ENCODE results near the gene TCP10L.
"Not testable (repeated sequence)": the region's sequence is repeated elsewhere in the genome, so short reads cannot be mapped to it uniquely, and the experiment has no call there.

Gene TCP10L

GRCh38 chr21:32584472-32584871, 851 bp downstream of the TCP10L start:
- no peak for DNase-seq

DNA sequence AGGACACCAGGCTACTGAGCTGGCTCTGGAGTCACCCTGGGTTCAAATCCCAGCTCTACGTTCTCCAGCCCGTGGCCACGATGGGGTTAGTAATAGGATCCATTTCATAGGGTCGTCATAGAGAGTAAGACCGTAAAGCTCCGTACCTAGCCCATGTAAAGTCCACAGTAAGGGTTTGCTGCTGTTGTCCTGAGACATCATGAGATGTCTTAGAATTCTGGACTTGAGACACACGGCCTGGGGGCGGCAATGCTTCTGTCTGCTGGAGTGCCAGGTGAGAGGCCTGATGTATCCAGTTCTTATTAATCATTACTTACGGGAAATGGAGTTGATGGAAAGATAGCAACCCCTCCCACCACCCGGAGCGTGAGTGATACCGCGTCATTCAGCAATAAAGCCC, 3.6 kb downstream of the TCP10L start:
- DNase-seq: no peak

DNA sequence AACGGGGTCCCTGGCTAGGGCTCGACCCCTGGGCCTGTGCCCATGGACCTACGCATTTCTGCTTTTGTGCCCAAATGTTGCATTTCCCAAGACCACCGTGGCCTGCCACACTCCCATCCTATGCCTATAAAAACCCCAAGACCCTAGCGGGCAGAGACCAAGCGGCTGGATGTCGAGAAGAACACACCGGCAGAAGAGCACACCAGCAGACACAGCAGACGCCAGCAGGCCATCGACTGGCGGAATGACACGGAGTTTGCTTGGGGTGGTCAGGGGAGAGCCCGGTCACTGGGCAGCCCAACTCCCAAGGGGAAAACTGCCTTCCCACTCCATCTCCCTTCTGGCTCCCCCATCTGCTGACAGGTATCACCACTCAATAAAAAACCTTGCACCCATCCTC, 4.4 kb downstream of the TCP10L start:
- no peak for DNase-seq

DNA sequence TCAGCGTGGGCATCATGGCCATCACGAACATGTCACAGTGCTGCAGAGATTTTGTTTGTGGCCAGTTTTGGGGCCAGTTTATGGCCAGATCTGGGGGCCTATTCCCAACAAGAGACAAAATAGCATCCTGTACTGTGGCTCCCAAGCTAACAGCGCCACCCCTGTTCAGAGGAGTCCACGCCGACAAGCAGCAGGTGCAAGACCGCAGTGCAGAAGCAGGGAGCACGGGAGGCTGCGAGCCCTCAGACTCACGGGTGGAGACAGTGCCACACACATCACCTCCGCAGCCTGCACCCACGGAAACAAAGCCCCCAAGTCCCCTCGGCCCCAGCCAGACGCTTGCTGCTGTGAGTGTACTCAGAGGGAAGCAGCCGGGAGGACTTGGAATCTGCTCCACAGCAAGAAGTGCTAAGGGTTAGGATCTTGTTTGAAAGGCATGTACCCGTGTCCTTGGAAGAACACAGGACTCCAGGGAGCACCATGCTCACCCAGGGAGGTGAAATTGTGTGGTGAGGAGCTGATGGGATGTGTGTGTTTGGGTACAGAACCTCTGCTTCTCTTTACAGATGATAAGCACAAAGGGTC, 7.1 kb downstream of the TCP10L start:
- DNase-seq: peak in 1 of 2 donors; percentile 10

DNA sequence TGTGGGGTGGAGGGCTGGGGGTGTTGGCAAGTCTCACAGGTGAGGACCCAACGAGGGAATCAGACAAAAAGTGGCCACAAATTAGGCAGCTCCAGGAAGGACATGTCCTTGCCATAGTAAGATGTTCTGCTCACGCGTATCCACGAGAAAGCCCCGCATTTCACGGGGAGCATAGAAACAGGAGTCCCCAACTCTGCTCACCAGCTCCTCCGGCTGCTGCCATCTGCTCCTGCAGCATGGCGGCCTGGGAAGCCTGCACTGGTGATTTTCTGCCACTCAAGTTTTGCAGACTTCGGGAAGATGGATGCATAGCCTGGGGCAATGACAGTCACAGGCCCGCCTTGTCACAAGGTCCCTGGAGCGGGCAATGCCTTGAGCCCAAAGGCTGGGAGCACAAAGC, 9.3 kb downstream of the TCP10L start:
- DNase-seq: no peak

- no peak for DNase-seq
Observed at GRCh38 chr21:32574946-32575925, 10.1 kb downstream of the TCP10L start.

- no peak for DNase-seq
Observed at GRCh38 chr21:32572574-32573420, 12.5 kb downstream of the TCP10L start.

DNA sequence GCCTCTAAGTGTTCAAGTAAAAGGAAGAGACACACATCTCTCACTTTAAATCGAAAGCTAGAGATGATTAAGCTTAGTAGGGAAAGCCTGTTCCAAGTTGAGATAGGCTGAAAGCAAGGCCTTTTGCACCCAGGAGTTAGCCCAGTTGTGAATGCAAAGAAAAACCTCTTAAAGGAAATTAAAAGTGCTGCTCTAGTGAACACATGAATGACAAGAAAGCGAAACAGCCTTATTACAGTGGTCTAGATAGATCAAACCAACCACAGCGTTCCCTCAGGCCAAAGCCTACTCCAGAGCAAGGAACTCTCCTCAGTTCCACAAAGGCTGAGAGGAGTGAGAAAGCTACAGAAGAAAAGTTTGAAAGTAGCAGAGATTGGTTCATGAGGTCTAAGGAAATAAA, 14.9 kb downstream of the TCP10L start:
- DNase-seq: no peak

GRCh38 chr21:32569261-32570230, 15.8 kb downstream of the TCP10L start:
- DNase-seq: peak; percentile 75 to 83

- no peak for DNase-seq
Observed at GRCh38 chr21:32567626-32568025, 17.7 kb downstream of the TCP10L start.

GRCh38 chr21:32566741-32567389, 18.5 kb downstream of the TCP10L start:
- no peak for DNase-seq

GRCh38 chr21:32565856-32566465, 19.4 kb downstream of the TCP10L start:
- no peak for DNase-seq

DNA sequence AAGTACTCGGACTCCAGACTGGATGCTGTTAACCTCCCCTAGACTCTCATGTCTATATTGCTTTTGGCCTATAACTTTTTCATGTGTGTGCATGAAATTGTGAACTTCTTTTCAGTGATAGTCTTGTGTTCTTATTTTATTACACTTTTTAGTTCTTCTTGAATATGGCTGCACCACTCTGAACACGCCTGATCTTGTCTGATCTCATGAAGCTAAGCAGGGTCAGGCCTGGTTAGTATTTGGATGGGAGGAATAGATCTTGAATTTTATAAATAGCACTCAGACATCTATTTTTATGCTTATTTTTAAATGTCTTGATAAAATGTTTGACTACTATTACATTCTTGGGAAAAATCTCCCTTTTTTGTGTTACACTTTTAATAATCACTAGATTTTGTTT, 22.4 kb downstream of the TCP10L start:
- DNase-seq: no peak

- DNase-seq: no peak
Observed at GRCh38 chr21:32562426-32562825, 22.9 kb downstream of the TCP10L start.

- DNase-seq: not testable (repeated sequence)
Observed at GRCh38 chr21:32561476-32561875, 23.8 kb downstream of the TCP10L start.

DNA sequence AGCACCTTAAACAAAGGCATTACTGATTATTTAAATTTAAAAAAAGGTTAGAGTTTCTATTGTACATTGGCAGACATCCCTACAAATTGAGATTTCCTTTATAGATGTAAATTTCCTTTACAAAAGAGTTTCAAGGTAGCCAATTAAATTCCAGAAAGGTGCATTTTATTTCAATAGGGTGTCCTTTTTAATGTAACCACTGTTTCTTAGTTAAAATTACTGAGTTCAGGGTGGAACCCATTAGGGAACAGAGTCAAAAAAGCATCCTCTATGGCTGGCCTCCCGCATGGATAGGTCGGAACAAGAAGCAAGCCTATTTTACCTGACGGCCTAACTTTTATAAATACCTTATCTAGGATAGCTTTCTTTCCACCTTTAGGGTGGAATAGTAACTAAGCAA, 24.4 kb downstream of the TCP10L start:
- DNase-seq: no peak

DNA sequence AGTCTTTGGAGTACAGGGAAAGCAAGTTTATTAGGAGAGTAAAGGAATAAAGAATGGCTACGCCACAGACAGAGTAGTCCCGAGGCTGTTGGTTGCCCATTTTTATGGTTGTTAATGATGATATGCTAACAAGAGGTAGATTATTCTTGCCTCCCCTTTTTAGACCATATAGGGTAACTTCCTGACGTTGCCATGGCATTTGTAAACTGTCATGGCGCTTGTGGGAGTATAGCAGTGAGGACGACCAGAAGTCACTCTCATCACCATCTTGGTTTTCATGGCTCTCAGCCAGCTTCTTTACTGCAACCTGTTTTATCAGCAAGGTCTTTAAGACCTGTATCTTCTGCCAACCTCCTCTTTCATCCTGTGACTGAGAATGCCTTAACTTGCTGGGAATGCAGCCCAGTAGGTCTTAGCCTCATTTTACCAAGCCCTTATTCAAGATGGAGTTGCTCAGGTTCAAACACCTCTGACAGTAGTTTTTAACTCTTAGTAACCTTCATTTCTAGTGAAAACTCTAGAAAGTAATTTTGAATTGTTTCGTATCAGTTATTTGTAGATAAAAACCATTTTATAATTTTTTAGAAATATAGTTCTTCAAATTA, 26.2 kb downstream of the TCP10L start:
- DNase-seq: no peak

DNA sequence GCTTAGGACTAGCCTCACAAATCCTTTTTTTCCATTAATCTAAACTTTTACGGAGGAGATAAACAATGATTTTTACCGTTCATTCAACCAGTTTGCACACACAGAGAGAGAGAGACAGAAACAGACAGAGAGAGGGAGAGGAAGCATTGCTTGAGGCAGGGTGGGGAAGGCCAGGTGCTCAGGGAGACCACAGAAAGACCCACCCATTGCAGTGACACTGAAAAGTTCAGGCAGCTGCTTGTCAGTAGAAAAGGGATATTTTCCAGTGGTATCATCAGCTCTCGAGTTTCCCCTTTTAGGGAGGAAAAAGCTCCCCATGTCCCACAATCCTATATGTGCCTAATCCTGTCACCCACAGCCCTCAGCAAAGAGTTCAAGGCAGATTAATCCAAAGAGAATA, 27.2 kb downstream of the TCP10L start:
- no peak for DNase-seq

DNA sequence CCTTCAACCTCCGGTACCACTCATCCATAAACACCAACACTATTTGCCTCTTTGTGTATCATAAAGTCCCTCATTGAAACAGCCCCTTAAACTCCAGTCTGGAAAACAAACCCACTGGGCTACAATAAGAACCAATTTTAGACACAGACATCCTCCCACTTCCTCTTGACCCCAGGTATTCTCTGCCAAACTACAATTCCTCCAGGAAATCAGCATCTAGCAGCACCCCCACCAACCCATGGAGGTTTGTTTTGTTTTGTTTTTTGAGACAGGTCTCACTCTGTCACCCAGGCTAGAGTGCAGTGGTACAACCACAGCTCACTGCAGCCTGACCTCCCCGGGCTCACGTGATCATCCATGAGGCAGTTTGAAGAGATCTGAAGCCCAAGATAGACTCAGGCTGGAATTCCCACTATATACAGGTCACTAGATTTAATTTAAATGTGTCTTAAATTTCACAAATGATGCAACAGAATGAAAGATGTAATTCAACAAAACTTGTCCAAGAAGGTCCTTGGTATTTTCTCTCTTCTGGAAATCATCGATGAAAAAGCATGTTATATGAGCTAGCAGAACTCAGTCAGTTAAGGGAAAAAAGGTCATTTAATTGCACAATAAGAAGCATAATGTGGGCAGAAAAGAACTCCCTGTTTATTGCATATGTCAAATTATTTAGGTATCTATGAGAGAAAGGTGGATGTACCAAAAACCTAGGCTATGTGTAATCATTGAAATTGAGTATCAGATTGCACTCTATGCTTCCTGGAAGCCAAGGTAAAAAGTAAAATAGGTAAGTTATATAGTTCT, 30.3 kb downstream of the TCP10L start:
- DNase-seq: no peak

DNA sequence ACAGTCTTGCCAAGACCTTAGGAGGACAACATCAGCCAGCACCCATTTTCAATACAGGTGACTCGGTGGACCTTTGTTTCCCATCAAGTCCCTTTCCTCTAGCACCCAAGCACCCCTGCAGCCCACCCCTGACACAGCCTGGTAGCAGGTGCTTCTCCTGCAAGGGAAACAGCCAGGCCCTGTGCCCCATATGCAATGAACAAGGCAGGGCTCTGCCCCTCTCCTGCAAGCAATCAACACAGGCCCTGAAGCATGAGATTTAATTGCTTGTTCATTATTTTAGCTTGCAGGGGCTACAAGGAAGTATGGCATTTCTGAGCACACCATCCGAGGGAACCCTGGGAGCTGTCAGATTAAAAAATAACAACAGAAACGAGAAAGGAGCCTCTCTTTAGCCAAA, 35.4 kb downstream of the TCP10L start:
- DNase-seq: no peak
